ENCODE data around the gene EXOC2.

DNA sequence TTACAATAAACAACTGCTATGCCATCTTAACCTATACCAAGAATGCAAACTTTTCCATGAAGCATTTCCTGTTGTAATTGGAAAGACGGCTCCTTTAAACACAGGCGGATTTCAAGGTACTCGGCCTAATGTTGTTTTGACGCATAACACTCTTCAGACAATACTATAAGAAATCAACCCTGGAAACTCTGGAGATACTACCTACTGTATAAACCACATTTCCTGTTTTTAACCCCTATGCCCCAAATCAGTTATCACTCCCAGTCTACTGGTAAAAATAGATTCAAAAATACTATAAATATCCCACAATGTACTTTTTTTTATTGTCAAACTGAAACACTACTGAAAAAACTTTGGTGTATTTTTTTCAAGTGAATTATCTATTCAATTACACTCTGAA is 183.3 kb downstream of the EXOC2 start:
- no peak for TF ChIP-seq SIN3A (IDR thresholded peaks at IDR 0.05; ENCODE audit: borderline replicate concordance, insufficient read depth, low read depth, low read length)
- no peak for TF ChIP-seq CTCF (IDR thresholded peaks at IDR 0.05)
- TF ChIP-seq, protein P1, sequence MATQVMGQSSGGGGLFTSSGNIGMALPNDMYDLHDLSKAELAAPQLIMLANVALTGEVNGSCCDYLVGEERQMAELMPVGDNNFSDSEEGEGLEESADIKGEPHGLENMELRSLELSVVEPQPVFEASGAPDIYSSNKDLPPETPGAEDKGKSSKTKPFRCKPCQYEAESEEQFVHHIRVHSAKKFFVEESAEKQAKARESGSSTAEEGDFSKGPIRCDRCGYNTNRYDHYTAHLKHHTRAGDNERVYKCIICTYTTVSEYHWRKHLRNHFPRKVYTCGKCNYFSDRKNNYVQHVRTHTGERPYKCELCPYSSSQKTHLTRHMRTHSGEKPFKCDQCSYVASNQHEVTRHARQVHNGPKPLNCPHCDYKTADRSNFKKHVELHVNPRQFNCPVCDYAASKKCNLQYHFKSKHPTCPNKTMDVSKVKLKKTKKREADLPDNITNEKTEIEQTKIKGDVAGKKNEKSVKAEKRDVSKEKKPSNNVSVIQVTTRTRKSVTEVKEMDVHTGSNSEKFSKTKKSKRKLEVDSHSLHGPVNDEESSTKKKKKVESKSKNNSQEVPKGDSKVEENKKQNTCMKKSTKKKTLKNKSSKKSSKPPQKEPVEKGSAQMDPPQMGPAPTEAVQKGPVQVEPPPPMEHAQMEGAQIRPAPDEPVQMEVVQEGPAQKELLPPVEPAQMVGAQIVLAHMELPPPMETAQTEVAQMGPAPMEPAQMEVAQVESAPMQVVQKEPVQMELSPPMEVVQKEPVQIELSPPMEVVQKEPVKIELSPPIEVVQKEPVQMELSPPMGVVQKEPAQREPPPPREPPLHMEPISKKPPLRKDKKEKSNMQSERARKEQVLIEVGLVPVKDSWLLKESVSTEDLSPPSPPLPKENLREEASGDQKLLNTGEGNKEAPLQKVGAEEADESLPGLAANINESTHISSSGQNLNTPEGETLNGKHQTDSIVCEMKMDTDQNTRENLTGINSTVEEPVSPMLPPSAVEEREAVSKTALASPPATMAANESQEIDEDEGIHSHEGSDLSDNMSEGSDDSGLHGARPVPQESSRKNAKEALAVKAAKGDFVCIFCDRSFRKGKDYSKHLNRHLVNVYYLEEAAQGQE (IDR thresholded peaks at IDR 0.05; ENCODE audit: insufficient read depth in 1 of 2, low read depth in 2 of 2, low read length in 1 of 2), result no peak

Measured in Panc1 (cell line).